ENCODE results near the gene KASH5.
"Not testable (repeated sequence)": the region's sequence is repeated elsewhere in the genome, so short reads cannot be mapped to it uniquely, and the experiment has no call there.

KASH5 gene

DNA sequence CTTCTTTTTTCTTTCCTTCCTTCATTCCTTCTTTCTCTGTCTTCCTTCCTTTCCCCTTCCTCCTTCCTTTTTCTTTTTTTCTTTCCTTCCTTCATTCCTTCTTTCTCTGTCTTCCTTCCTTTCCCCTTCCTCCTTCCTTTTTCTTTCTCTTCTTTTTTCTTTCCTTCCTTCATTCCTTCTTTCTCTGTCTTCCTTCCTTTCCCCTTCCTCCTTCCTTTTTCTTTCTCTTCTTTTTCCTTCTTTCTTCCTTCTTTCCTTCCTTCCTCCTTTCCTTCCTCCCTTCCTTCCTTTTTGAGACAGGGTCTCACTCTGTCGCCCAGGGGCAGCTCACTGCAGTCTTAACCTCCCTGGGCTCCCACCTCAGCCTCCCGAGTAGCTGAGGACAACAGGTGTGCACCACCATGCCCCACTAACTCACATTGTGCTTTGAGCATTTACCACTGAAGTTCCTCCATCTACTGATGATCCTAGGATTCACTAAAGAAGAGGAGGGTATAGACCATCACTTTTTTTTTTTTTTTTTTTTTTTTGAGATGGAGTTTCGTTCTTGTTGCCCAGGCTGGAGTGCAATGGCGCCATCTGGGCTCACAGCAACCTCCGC is 56.2 kb downstream of the KASH5 start:
- H3K36me3 ChIP-seq (ENCODE audit: control insufficient read depth, low read depth, low read length); H3K9me3 ChIP-seq (ENCODE audit: control insufficient read depth, low read depth, low read length); H3K27ac ChIP-seq (ENCODE audit: low read length); H3K4me1 ChIP-seq (ENCODE audit: control insufficient read depth, low read depth, low read length); H3K9ac ChIP-seq (ENCODE audit: low read length): not testable (repeated sequence)
- Histone ChIP-seq H3K27me3 (ENCODE audit: control insufficient read depth, insufficient read depth, low read length) (peaks cover 31% of the 10 kb centered on the region), H3K4me3 (ENCODE audit: low read length) (peak overlapping the region; percentile 78)

DNA sequence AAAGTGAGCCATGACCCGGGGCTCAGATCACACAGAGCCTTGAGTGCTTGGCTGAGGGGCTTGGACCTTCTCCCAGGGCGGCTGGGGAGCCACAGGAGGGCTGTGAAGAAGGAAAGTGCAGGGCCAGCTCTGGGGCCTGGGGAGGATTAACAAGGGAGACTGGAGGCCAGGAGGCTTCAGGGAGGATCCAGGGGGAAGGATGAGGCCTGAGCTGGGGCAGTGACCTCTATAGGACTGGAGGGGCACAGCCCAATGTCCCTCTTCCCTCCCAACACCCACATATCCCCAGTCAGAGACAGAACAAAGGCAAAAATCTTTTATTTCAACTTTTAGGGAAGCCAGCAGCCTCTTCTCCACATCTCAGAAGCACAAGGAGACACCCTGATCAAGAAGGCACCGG is 57.9 kb downstream of the KASH5 start:
- Histone ChIP-seq H3K36me3 (ENCODE audit: control insufficient read depth, low read depth, low read length) (peaks cover 9% of the 10 kb centered on the region), H3K9ac (ENCODE audit: low read length) (no peak overlapping the region), H3K4me3 (ENCODE audit: low read length) (no peak overlapping the region), H3K9me3 (ENCODE audit: control insufficient read depth, low read depth, low read length) (no peaks in the 10 kb centered on the region), H3K27ac (ENCODE audit: low read length) (no peak overlapping the region), H3K4me1 (ENCODE audit: control insufficient read depth, low read depth, low read length) (peaks cover 3% of the 10 kb centered on the region), H3K27me3 (ENCODE audit: control insufficient read depth, insufficient read depth, low read length) (peaks cover 13% of the 10 kb centered on the region)

DNA sequence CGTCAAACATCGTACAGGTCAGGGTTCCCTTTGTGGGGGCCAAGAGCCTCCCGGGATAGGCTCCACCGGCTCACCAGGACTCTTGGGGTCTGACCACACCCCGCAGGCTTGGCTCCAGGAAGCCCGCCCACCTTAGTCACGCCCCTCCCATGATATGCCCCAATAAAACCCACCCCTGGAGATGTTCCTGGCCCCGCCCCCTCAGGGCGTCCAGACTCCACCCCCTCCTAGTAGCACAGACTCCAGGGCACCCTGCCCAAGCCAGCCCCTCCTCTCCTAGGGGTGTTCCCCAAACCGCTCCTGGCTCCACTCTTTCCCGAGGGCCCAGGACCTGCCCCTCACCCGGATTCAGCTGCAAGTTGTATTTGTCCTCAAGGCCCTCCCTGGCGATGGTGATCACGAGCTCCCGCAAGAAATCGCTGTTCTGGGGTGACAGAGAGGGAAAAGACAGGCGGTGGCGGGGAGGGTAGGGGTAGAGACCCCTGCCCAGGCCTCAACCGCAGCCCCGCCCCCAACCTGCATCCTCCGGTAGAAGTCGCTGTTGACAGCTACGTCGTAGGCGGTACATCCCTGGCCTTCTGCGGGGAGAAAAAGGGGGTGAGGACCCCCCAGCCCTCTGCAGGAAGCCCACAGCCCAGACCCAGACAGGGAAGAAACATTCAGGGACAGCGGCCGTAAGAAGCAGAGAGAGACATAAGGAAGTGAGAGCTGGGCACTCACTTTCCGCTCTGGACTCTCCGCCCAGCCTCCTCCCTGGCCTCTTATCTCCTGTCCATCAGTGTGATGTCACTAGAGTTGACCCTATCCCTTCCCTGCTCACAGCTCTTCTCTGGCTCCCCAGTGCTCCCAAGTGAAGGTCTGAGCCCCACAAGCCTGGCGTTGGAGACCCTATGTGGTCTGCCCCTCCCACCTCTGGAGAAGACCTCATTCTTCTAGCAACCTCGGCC is 59.7 kb downstream of the KASH5 start:
- H3K9ac ChIP-seq (ENCODE audit: low read length): no peak overlapping the region

DNA sequence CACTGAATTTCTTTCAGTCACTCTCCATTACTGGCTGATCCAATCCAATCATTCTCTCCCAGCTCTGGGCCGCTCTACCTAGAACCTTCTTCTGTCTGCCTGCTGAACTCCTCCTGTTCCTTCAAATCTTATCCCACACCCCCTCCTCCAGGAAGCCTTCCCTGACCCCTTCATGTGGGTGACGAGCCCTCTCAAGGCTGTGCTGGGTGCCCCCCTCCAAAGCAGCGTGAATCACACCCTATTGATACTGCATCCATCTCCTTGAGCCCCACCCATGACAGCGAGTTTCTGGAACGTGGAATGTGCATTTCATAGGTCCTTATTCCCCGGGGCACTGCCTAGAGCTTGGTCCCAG is 60.4 kb downstream of the KASH5 start:
- Histone ChIP-seq H3K9ac (ENCODE audit: low read length) (no peak overlapping the region), H3K27me3 (ENCODE audit: control insufficient read depth, insufficient read depth, low read length) (no peaks in the 10 kb centered on the region), H3K27ac (ENCODE audit: low read length) (no peak overlapping the region), H3K36me3 (ENCODE audit: control insufficient read depth, low read depth, low read length) (peaks cover 9% of the 10 kb centered on the region), H3K4me3 (ENCODE audit: low read length) (no peak overlapping the region), H3K9me3 (ENCODE audit: control insufficient read depth, low read depth, low read length) (no peaks in the 10 kb centered on the region), H3K4me1 (ENCODE audit: control insufficient read depth, low read depth, low read length) (no peaks in the 10 kb centered on the region)

More for the DNA sequence above, 59.7 kb downstream of the KASH5 start:
- H3K27me3 ChIP-seq (ENCODE audit: control insufficient read depth, insufficient read depth, low read length): no peaks in the 10 kb centered on the region
- H3K36me3 ChIP-seq (ENCODE audit: control insufficient read depth, low read depth, low read length): peaks cover 9% of the 10 kb centered on the region
- no peaks in the 10 kb centered on the region for H3K9me3 ChIP-seq (ENCODE audit: control insufficient read depth, low read depth, low read length)
- H3K4me3 ChIP-seq (ENCODE audit: low read length): no peak overlapping the region
- no peaks in the 10 kb centered on the region for H3K4me1 ChIP-seq (ENCODE audit: control insufficient read depth, low read depth, low read length)
- H3K27ac ChIP-seq (ENCODE audit: low read length): no peak overlapping the region

DNA sequence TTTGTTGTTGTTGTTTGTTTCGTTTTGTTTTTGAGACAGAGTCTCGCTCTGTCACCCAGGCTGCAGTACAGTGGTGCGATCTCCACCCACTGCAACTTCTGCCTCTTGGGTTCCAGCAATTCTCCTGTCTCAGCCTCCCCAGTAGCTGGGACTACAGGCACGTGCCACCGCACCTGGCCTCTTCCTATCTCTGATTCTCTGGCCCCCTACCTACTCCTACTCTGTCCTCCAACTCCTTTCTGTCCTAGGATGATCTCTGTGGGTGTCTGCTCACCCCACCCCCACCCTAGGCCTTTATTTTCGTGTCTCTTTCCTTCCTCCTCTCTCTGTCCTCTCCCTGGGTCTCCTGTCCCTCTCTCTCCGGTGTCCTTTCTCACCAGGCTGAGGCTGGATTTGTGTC is 62.4 kb downstream of the KASH5 start:
- Histone ChIP-seq H3K9me3 (ENCODE audit: control insufficient read depth, low read depth, low read length) (no peaks in the 10 kb centered on the region), H3K9ac (ENCODE audit: low read length) (no peak overlapping the region), H3K27ac (ENCODE audit: low read length) (no peak overlapping the region), H3K4me1 (ENCODE audit: control insufficient read depth, low read depth, low read length) (peaks cover 4% of the 10 kb centered on the region), H3K27me3 (ENCODE audit: control insufficient read depth, insufficient read depth, low read length) (no peaks in the 10 kb centered on the region), H3K36me3 (ENCODE audit: control insufficient read depth, low read depth, low read length) (peaks cover 9% of the 10 kb centered on the region), H3K4me3 (ENCODE audit: low read length) (peak overlapping the region; percentile 89)

DNA sequence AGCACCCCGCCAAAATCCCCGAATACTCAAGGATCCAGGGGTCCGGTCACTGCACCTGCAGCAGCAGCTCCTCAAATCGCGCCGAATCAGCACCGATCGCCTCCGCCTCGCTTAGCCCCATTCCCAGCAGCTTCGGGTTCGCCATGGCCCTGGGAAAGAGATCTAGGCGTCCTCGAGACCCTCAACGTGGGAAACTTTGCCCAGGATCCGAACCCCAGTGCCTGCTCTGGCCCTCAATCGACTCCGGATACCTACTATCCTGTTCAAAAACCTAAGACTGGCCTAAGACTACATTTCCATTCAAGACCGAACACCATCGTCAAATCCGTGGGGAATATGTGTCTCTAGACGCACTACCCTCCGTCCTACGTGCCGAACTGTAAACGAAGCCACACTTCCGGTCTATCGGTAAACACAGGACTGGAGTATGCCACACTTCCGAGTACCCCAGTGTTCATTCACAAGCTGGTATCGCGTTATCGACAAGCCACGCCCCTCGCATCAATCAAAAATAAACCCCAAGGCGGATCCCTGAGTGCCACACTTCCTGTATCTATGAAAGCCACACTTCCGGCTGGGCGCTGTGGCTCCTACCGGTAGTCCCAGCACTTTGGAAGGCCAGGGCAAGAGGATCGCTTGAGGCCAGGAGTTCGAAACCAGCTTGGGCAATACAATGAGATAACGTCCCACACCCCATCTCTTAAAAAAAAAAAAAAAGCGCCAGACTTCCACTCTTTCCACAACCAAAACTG is 63.6 kb downstream of the KASH5 start, which contains the start of gene PIH1D1:
PIH1D1 (minus strand) TSS at position 385 of the 752 bp plus-strand sequence; CDS start at position 145, 240 bp downstream.
- peak within 1 kb of the TSS; percentile 72 for H3K27ac ChIP-seq (ENCODE audit: low read length)

DNA sequence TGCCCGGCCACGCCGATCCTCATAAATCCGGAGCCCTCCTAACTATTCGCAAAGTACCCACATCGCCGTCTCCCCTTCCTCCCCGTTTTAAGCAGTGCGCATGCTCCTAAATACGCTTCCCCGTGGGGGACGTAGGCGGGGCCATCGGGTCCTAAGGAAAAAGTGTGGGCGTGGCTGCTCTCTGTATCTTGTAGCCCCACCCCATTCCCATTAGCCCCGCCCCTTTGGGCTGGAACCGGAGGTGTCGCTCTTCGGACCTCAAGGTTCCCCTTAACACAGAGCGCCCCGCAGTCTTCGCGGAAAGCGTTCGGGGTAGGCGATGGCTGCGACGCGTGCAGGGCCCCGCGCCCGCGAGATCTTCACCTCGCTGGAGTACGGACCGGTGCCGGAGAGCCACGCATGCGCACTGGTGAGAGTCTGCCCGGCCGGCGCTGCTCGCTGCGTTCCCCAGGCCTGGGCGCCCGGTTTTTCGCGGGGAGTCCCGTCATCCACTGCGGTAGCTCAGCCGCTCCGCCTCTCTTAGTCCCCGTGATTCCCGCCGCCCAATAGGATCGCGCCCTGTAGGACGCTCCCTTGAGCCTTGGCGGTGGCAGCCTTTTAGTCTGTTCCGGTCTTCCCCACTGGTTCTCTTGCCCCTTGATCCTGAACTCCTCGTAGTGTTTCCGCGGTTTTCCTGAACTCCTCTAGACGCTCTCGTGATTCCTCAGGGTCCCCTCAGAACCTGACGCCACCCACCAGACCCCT is 65.1 kb downstream of the KASH5 start, which contains the start of gene ALDH16A1:
ALDH16A1 (plus strand) TSS at position 213 of the 744 bp plus-strand sequence; CDS start at position 320, 107 bp downstream.
- Histone ChIP-seq H3K27me3 (ENCODE audit: control insufficient read depth, insufficient read depth, low read length) (no peaks in the 10 kb centered on the region), H3K9me3 (ENCODE audit: control insufficient read depth, low read depth, low read length) (no peaks in the 10 kb centered on the region), H3K4me3 (ENCODE audit: low read length) (peak within 1 kb of the TSS; percentile 100), H3K4me1 (ENCODE audit: control insufficient read depth, low read depth, low read length) (peaks cover 4% of the 10 kb centered on the region), H3K27ac (ENCODE audit: low read length) (peak within 1 kb of the TSS; percentile 99), H3K36me3 (ENCODE audit: control insufficient read depth, low read depth, low read length) (peaks cover 4% of the 10 kb centered on the region), H3K9ac (ENCODE audit: low read length) (peak within 1 kb of the TSS; percentile 100)

More for the DNA sequence above, 63.6 kb downstream of the KASH5 start, which contains the start of gene PIH1D1:
- Histone ChIP-seq H3K27me3 (ENCODE audit: control insufficient read depth, insufficient read depth, low read length) (no peaks in the 10 kb centered on the region), H3K4me3 (ENCODE audit: low read length) (peak within 1 kb of the TSS; percentile 100), H3K9me3 (ENCODE audit: control insufficient read depth, low read depth, low read length) (no peaks in the 10 kb centered on the region), H3K9ac (ENCODE audit: low read length) (peak within 1 kb of the TSS; percentile 100), H3K36me3 (ENCODE audit: control insufficient read depth, low read depth, low read length) (peaks cover 5% of the 10 kb centered on the region), H3K4me1 (ENCODE audit: control insufficient read depth, low read depth, low read length) (peaks cover 4% of the 10 kb centered on the region)

DNA sequence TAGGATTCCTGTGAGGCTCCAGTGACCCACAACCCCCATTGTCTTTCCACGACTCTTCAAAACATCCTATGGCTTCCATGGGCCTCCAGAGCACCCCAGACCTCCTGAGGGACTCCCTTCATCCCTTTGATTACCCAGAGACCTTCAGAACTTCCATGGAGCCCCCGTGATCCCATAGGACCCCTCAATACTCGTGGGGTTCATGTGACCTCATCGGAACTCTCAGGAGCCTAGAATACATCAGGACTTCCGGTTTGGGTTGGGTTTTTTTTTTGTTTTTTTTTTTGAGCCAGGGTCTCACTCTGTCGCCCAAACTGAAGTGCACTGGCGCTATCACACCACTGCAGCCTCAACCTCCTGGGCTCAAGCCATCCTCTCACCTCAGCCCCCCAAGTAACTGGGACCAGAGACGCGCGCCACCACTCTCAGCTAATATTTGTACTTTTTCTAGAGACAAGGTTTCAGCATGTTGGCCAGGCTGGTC is 65.8 kb downstream of the KASH5 start:
- Histone ChIP-seq H3K27ac (ENCODE audit: low read length) (peak overlapping the region; percentile 99), H3K4me1 (ENCODE audit: control insufficient read depth, low read depth, low read length) (peaks cover 4% of the 10 kb centered on the region), H3K27me3 (ENCODE audit: control insufficient read depth, insufficient read depth, low read length) (no peaks in the 10 kb centered on the region), H3K36me3 (ENCODE audit: control insufficient read depth, low read depth, low read length) (peaks cover 4% of the 10 kb centered on the region), H3K4me3 (ENCODE audit: low read length) (peak overlapping the region; percentile 100), H3K9ac (ENCODE audit: low read length) (peak overlapping the region; percentile 100), H3K9me3 (ENCODE audit: control insufficient read depth, low read depth, low read length) (no peaks in the 10 kb centered on the region)

DNA sequence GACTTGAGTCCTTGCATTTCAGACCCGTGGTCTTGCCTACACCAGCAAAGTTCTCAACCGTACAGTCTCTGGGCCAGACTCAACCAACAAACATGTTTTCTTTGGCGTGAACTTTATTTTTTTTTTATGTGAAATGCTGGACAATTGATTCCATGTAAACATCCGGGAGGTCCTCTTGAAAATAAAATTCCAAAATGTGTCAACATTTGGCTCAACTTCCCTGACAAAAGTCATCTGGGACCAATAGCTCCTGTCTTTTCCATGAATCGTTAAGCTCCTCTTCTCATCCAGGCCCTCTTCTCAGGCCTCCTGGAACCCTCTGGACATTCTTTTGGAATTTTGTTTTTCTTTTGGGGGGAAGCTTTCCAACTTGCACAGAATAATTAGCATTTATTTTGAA is 67.7 kb downstream of the KASH5 start:
- H3K36me3 ChIP-seq (ENCODE audit: control insufficient read depth, low read depth, low read length): no peaks in the 10 kb centered on the region
- H3K27ac ChIP-seq (ENCODE audit: low read length): no peak overlapping the region
- no peaks in the 10 kb centered on the region for H3K27me3 ChIP-seq (ENCODE audit: control insufficient read depth, insufficient read depth, low read length)
- peaks cover 4% of the 10 kb centered on the region for H3K4me1 ChIP-seq (ENCODE audit: control insufficient read depth, low read depth, low read length)
- no peak overlapping the region for H3K4me3 ChIP-seq (ENCODE audit: low read length)
- no peaks in the 10 kb centered on the region for H3K9me3 ChIP-seq (ENCODE audit: control insufficient read depth, low read depth, low read length)
- H3K9ac ChIP-seq (ENCODE audit: low read length): no peak overlapping the region

DNA sequence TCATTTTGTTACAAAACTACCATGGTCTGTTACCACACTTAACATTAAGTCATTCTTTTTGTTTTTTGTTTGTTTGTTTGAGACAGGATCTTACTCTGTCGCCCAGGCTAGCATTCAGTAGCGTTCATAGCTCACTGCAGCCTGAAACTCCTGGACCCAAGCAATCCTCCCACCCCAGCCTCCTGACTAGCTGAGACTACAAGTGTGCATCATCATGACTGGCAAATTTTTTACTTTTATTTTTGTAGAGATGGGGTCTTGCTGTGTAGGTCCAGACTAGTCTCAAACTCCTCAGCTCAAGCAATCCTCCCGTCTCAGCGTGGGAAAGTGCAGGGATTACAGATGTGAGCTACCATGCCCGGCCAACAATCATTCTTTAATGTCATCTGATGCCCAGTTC is 68.3 kb downstream of the KASH5 start:
- no peaks in the 10 kb centered on the region for H3K9me3 ChIP-seq (ENCODE audit: control insufficient read depth, low read depth, low read length)
- H3K4me1 ChIP-seq (ENCODE audit: control insufficient read depth, low read depth, low read length): peaks cover 4% of the 10 kb centered on the region
- no peaks in the 10 kb centered on the region for H3K36me3 ChIP-seq (ENCODE audit: control insufficient read depth, low read depth, low read length)
- no peak overlapping the region for H3K4me3 ChIP-seq (ENCODE audit: low read length)
- H3K27ac ChIP-seq (ENCODE audit: low read length): no peak overlapping the region
- no peaks in the 10 kb centered on the region for H3K27me3 ChIP-seq (ENCODE audit: control insufficient read depth, insufficient read depth, low read length)
- no peak overlapping the region for H3K9ac ChIP-seq (ENCODE audit: low read length)

DNA sequence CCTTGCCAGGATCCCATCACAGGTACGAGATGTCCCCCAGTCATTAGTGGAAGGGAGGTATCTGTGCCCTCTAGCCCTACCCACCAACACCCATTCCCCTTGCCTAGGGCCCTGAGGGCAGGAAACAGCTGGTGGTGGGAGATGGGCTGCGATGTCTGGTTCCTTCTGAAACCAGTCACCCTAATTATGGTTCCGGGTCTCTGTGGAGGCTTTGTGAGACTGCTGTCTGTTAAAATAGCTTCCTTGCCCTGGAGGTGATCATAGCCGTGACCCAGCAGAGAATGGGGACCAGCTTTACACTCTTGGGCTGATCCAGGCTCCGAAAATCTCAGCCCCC is 70.5 kb downstream of the KASH5 start:
- no peak overlapping the region for H3K4me3 ChIP-seq (ENCODE audit: low read length)
- H3K9ac ChIP-seq (ENCODE audit: low read length): no peak overlapping the region
- H3K4me1 ChIP-seq (ENCODE audit: control insufficient read depth, low read depth, low read length): peaks cover 4% of the 10 kb centered on the region
- H3K36me3 ChIP-seq (ENCODE audit: control insufficient read depth, low read depth, low read length): no peaks in the 10 kb centered on the region
- H3K9me3 ChIP-seq (ENCODE audit: control insufficient read depth, low read depth, low read length): no peaks in the 10 kb centered on the region
- H3K27ac ChIP-seq (ENCODE audit: low read length): no peak overlapping the region
- no peaks in the 10 kb centered on the region for H3K27me3 ChIP-seq (ENCODE audit: control insufficient read depth, insufficient read depth, low read length)

Measured in iPS-18a (cell line).